G401.6 (cell line): ENCODE results near the gene MYO1G.
"Not testable (repeated sequence)": the region's sequence is repeated elsewhere in the genome, so short reads cannot be mapped to it uniquely, and the experiment has no call there.

ENCODE experiments used
- FAIRE-seq: peaks from 2 replicates; lab custom pipeline; 2012; peaks lifted over from hg19 to GRCh38; lab: Jason Lieb, UNC

MYO1G gene

GRCh38 chr7:44978511-44979366 lies at the start of gene MYO1G:
Gene MYO1G, minus strand, starts transcription at chr7:44979015. Its CDS starts 54 bp downstream, at chr7:44978961.
- no peak for FAIRE-seq

GRCh38 chr7:45028138-45028919 lies 49.5 kb upstream of the MYO1G start:
- FAIRE-seq = no peak

GRCh38 chr7:45027774-45028114 lies 48.9 kb upstream of the MYO1G start:
- FAIRE-seq = no peak

- FAIRE-seq = no peak
Observed at GRCh38 chr7:45026984-45027773, 48.4 kb upstream of the MYO1G start.

GRCh38 chr7:45026013-45026412 lies 47.2 kb upstream of the MYO1G start:
- no peak for FAIRE-seq

GRCh38 chr7:45025473-45025872 lies 46.7 kb upstream of the MYO1G start:
- FAIRE-seq = not testable (repeated sequence)

- no peak for FAIRE-seq
Observed at GRCh38 chr7:45024126-45024744, 45.4 kb upstream of the MYO1G start.

GRCh38 chr7:45021604-45022296 lies 42.9 kb upstream of the MYO1G start:
- FAIRE-seq = no peak

- no peak for FAIRE-seq
Observed at GRCh38 chr7:45020915-45021314, 42.1 kb upstream of the MYO1G start.

- no peak for FAIRE-seq
Observed at GRCh38 chr7:45017253-45017652, 38.4 kb upstream of the MYO1G start.

- no peak for FAIRE-seq
Observed at GRCh38 chr7:45015313-45015712, 36.5 kb upstream of the MYO1G start.

GRCh38 chr7:45013465-45013967 lies 34.7 kb upstream of the MYO1G start:
- no peak for FAIRE-seq

GRCh38 chr7:45007571-45008328 lies 28.9 kb upstream of the MYO1G start:
- no peak for FAIRE-seq

GRCh38 chr7:45007106-45007505 lies 28.3 kb upstream of the MYO1G start:
- no peak for FAIRE-seq

GRCh38 chr7:45003789-45004188 lies 25.0 kb upstream of the MYO1G start:
- FAIRE-seq = no peak

GRCh38 chr7:45001826-45002225 lies 23.0 kb upstream of the MYO1G start:
- no peak for FAIRE-seq

- FAIRE-seq = no peak
Observed at GRCh38 chr7:45001138-45001694, 22.4 kb upstream of the MYO1G start.

- FAIRE-seq = no peak
Observed at GRCh38 chr7:45000093-45001032, 21.5 kb upstream of the MYO1G start, which contains the start of gene CCM2. Gene CCM2, plus strand, starts transcription at chr7:45000201. Its CDS starts 133 bp downstream, at chr7:45000334.
